ENCODE measurements around the gene PUM1. TPM values are rescaled to one million over a fixed set of nuclear protein-coding genes. Genes with fewer than 3 reads are reported as not detected.

Gene PUM1
- total and polyA plus RNA-seq, 2 of the 8 experiments (the other 6 are each of a cell fraction or from before 2014, with no cell fraction given), result 122 to 177 TPM

GRCh38 chr1:30890502-30891226, 174.9 kb downstream of the PUM1 start (continued):
- TF ChIP-seq, protein P1, sequence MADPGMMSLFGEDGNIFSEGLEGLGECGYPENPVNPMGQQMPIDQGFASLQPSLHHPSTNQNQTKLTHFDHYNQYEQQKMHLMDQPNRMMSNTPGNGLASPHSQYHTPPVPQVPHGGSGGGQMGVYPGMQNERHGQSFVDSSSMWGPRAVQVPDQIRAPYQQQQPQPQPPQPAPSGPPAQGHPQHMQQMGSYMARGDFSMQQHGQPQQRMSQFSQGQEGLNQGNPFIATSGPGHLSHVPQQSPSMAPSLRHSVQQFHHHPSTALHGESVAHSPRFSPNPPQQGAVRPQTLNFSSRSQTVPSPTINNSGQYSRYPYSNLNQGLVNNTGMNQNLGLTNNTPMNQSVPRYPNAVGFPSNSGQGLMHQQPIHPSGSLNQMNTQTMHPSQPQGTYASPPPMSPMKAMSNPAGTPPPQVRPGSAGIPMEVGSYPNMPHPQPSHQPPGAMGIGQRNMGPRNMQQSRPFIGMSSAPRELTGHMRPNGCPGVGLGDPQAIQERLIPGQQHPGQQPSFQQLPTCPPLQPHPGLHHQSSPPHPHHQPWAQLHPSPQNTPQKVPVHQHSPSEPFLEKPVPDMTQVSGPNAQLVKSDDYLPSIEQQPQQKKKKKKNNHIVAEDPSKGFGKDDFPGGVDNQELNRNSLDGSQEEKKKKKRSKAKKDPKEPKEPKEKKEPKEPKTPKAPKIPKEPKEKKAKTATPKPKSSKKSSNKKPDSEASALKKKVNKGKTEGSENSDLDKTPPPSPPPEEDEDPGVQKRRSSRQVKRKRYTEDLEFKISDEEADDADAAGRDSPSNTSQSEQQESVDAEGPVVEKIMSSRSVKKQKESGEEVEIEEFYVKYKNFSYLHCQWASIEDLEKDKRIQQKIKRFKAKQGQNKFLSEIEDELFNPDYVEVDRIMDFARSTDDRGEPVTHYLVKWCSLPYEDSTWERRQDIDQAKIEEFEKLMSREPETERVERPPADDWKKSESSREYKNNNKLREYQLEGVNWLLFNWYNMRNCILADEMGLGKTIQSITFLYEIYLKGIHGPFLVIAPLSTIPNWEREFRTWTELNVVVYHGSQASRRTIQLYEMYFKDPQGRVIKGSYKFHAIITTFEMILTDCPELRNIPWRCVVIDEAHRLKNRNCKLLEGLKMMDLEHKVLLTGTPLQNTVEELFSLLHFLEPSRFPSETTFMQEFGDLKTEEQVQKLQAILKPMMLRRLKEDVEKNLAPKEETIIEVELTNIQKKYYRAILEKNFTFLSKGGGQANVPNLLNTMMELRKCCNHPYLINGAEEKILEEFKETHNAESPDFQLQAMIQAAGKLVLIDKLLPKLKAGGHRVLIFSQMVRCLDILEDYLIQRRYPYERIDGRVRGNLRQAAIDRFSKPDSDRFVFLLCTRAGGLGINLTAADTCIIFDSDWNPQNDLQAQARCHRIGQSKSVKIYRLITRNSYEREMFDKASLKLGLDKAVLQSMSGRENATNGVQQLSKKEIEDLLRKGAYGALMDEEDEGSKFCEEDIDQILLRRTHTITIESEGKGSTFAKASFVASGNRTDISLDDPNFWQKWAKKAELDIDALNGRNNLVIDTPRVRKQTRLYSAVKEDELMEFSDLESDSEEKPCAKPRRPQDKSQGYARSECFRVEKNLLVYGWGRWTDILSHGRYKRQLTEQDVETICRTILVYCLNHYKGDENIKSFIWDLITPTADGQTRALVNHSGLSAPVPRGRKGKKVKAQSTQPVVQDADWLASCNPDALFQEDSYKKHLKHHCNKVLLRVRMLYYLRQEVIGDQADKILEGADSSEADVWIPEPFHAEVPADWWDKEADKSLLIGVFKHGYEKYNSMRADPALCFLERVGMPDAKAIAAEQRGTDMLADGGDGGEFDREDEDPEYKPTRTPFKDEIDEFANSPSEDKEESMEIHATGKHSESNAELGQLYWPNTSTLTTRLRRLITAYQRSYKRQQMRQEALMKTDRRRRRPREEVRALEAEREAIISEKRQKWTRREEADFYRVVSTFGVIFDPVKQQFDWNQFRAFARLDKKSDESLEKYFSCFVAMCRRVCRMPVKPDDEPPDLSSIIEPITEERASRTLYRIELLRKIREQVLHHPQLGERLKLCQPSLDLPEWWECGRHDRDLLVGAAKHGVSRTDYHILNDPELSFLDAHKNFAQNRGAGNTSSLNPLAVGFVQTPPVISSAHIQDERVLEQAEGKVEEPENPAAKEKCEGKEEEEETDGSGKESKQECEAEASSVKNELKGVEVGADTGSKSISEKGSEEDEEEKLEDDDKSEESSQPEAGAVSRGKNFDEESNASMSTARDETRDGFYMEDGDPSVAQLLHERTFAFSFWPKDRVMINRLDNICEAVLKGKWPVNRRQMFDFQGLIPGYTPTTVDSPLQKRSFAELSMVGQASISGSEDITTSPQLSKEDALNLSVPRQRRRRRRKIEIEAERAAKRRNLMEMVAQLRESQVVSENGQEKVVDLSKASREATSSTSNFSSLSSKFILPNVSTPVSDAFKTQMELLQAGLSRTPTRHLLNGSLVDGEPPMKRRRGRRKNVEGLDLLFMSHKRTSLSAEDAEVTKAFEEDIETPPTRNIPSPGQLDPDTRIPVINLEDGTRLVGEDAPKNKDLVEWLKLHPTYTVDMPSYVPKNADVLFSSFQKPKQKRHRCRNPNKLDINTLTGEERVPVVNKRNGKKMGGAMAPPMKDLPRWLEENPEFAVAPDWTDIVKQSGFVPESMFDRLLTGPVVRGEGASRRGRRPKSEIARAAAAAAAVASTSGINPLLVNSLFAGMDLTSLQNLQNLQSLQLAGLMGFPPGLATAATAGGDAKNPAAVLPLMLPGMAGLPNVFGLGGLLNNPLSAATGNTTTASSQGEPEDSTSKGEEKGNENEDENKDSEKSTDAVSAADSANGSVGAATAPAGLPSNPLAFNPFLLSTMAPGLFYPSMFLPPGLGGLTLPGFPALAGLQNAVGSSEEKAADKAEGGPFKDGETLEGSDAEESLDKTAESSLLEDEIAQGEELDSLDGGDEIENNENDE (IDR thresholded peaks at IDR 0.05; ENCODE audit: insufficient replicate concordance, low read length), result no peak
- TF ChIP-seq TEAD4 (IDR thresholded peaks at IDR 0.05; ENCODE audit: low read depth, low read length) (no peak), NRF1 (IDR thresholded peaks at IDR 0.05; ENCODE audit: low read depth, low read length) (no peak), EGR1 (IDR thresholded peaks at IDR 0.05; ENCODE audit: borderline replicate concordance, low read depth, low read length) (no peak)

All from H1 (cell line).